IMR-90 (cell line): ENCODE measurements around the gene MRPS10. TPM values are rescaled to one million over a fixed set of nuclear protein-coding genes. Genes with fewer than 3 reads are reported as not detected.

Source experiments
- ATAC-seq: fragments of 200-7000 bp; cut with Tn5 transposase; 2 replicates; pipeline ENCODE4 v1.9.1; 2020; ENCODE audit warnings: low read depth, mild to moderate bottlenecking, moderate library complexity
- BruUV-seq: library from RNA; stranded (reverse); fragments of 400-500 nt; replicated peaks from 2 replicates; lab custom pipeline; 2021; lab: Mats Ljungman, UMichigan
- CTCF ChIA-PET: fragments of 300-600 bp; formaldehyde crosslinking; extraction: SDS; loops from one replicate; lab custom pipeline; 2021; ENCODE audit warnings: antibody characterized with exemption; lab: Yijun Ruan, JAX
- POLR2A ChIA-PET: fragments of 300-600 bp; sonication (Branson Sonifier 250); formaldehyde crosslinking; loops from one replicate; lab custom pipeline; 2022; ENCODE audit warnings: antibody characterized with exemption; ENCODE audit not compliant: unreplicated experiment; lab: Charles Lee
- DNase-seq: peaks from one replicate; pipeline ENCODE4 v3.0.0; 2013
- H2AFZ ChIP-seq: replicated peaks from 2 replicates; pipeline ENCODE3; 2013; ENCODE audit warnings: low read length, mild to moderate bottlenecking; ENCODE audit not compliant: poor library complexity
- H2AK5ac ChIP-seq: 2 replicates; pipeline ENCODE4 v1.6.1; 2013; ENCODE audit warnings: low read depth, low read length, inconsistent platforms
- H2AK9ac ChIP-seq: replicated peaks from 2 replicates; pipeline ENCODE3; 2013; ENCODE audit warnings: mild to moderate bottlenecking, low read depth, low read length, moderate library complexity; ENCODE audit not compliant: poor library complexity
- H2BK120ac ChIP-seq: 2 replicates; pipeline ENCODE4 v1.6.1; 2013; ENCODE audit warnings: low read depth, low read length, inconsistent platforms
- H2BK15ac ChIP-seq: 3 replicates; pipeline ENCODE4 v1.6.1; 2013; ENCODE audit warnings: low read depth, low read length, inconsistent platforms
- H2BK20ac ChIP-seq: 2 replicates; pipeline ENCODE4 v1.6.1; 2013; ENCODE audit warnings: low read depth, mild to moderate bottlenecking, inconsistent platforms, low read length, moderate library complexity
- H2BK5ac ChIP-seq: 2 replicates; pipeline ENCODE4 v1.6.1; 2013; ENCODE audit warnings: mild to moderate bottlenecking, low read depth, low read length, inconsistent platforms; ENCODE audit not compliant: poor library complexity, severe bottlenecking
- H3K14ac ChIP-seq: replicated peaks from 2 replicates; pipeline ENCODE4 v1.6.1; 2013; ENCODE audit warnings: low read depth, low read length, inconsistent platforms
- H3K18ac ChIP-seq: 2 replicates; pipeline ENCODE4 v1.6.1; 2013; ENCODE audit warnings: low read depth, low read length, control low read depth
- H3K23ac ChIP-seq: 2 replicates; pipeline ENCODE4 v1.6.1; 2013; ENCODE audit warnings: low read depth, low read length, inconsistent platforms
- H3K27ac ChIP-seq: 2 replicates; pipeline ENCODE4 v1.5.1; 2013; ENCODE audit warnings: mild to moderate bottlenecking, control low read depth, low read length; ENCODE audit not compliant: insufficient read depth
- H3K27me3 ChIP-seq: 2 replicates; pipeline ENCODE4 v1.6.1; 2013; ENCODE audit warnings: low read length; ENCODE audit not compliant: control insufficient read depth, insufficient read depth
- H3K36me3 ChIP-seq: 2 replicates; pipeline ENCODE4 v1.6.1; 2013; ENCODE audit warnings: low read length, mixed read lengths; ENCODE audit not compliant: control insufficient read depth, insufficient read depth
- H3K4ac ChIP-seq: 2 replicates; pipeline ENCODE4 v1.6.1; 2013; ENCODE audit warnings: low read depth, low read length, inconsistent platforms
- H3K4me1 ChIP-seq: 2 replicates; pipeline ENCODE4 v1.6.1; 2013; ENCODE audit warnings: low read length, mixed read lengths; ENCODE audit not compliant: control insufficient read depth, insufficient read depth
- H3K4me2 ChIP-seq: 2 replicates; pipeline ENCODE4 v1.6.1; 2013; ENCODE audit warnings: low read depth, mild to moderate bottlenecking, control low read depth, low read length, moderate library complexity
- H3K4me3 ChIP-seq: 2 replicates; pipeline ENCODE4 v1.5.1; 2013; ENCODE audit warnings: low read depth, mild to moderate bottlenecking, control low read depth, low read length, moderate library complexity; ENCODE audit not compliant: insufficient read depth
- H3K56ac ChIP-seq: 2 replicates; pipeline ENCODE4 v1.6.1; 2013; ENCODE audit warnings: low read length, inconsistent platforms; ENCODE audit not compliant: insufficient read depth; ENCODE audit errors: extremely low read depth
- H3K79me1 ChIP-seq, 2 experiments: 2 replicates each; pipeline ENCODE4 v1.6.1; 2013; ENCODE audit warnings: low read length in 2 of 2, inconsistent platforms in 1 of 2, low read depth in 1 of 2
- H3K9ac ChIP-seq: 2 replicates; pipeline ENCODE4 v1.6.1; 2013; ENCODE audit warnings: low read depth, low read length, control low read depth
- H3K9me1 ChIP-seq: 2 replicates; pipeline ENCODE4 v1.6.1; 2013; ENCODE audit warnings: low read length, inconsistent platforms; ENCODE audit not compliant: insufficient read depth
- H3K9me3 ChIP-seq: 2 replicates; pipeline ENCODE4 v1.6.1; 2013; ENCODE audit warnings: low read length; ENCODE audit not compliant: control insufficient read depth, insufficient read depth
- H4K20me1 ChIP-seq: 2 replicates; pipeline ENCODE4 v1.6.1; 2013; ENCODE audit warnings: low read length, inconsistent platforms; ENCODE audit not compliant: insufficient read depth
- H4K5ac ChIP-seq: 2 replicates; pipeline ENCODE4 v1.6.1; 2013; ENCODE audit warnings: mild to moderate bottlenecking, low read depth, low read length, control low read depth
- H4K8ac ChIP-seq, 2 experiments: 2 replicates each; pipeline ENCODE4 v1.6.1; 2013; ENCODE audit warnings: low read depth in 2 of 2, low read length in 2 of 2, control low read depth in 1 of 2, inconsistent platforms in 1 of 2
- H4K91ac ChIP-seq: 2 replicates; pipeline ENCODE4 v1.6.1; 2013; ENCODE audit warnings: low read depth, low read length, inconsistent platforms; ENCODE audit not compliant: insufficient read depth
- BHLHE40 ChIP-seq: fragments of 150-350 bp; IDR thresholded peaks from 2 replicates; pipeline ENCODE4 v1.6.1; 2016; ENCODE audit warnings: mild to moderate bottlenecking, low read depth, low read length
- CEBPB ChIP-seq: IDR thresholded peaks from 2 replicates; pipeline ENCODE4 v1.6.1; 2012; ENCODE audit warnings: low read depth, low read length, improper control_type of control experiment
- CHD1 ChIP-seq: IDR thresholded peaks from 2 replicates; pipeline ENCODE4 v1.6.1; 2012; ENCODE audit warnings: low read depth, low read length, improper control_type of control experiment
- CTCF ChIP-seq: conservative IDR thresholded peaks from 2 replicates; pipeline ENCODE4 v1.5.1; 2012; ENCODE audit warnings: mild to moderate bottlenecking, low read depth, low read length, improper control_type of control experiment
- ELK1 ChIP-seq: fragments of 150-350 bp; IDR thresholded peaks from 2 replicates; pipeline ENCODE4 v1.6.1; 2016; ENCODE audit warnings: low read depth, mild to moderate bottlenecking, low read length, moderate library complexity, borderline replicate concordance
- FOS ChIP-seq: fragments of 150-350 bp; IDR thresholded peaks from 2 replicates; pipeline ENCODE4 v1.6.1; 2016; ENCODE audit warnings: low read depth, low read length
- MAFK ChIP-seq: IDR thresholded peaks from 2 replicates; pipeline ENCODE4 v1.6.1; 2012; ENCODE audit warnings: low read depth, low read length, improper control_type of control experiment
- MAZ ChIP-seq: IDR thresholded peaks from 2 replicates; pipeline ENCODE4 v1.6.1; 2012; ENCODE audit warnings: low read depth, mild to moderate bottlenecking, low read length, improper control_type of control experiment, moderate library complexity, borderline replicate concordance
- MXI1 ChIP-seq: IDR thresholded peaks from 2 replicates; pipeline ENCODE4 v1.6.1; 2012; ENCODE audit warnings: low read depth, mild to moderate bottlenecking, low read length, moderate library complexity, borderline replicate concordance
- NFE2L2 ChIP-seq: fragments of 150-350 bp; IDR thresholded peaks from 2 replicates; pipeline ENCODE4 v1.6.1; 2016; ENCODE audit warnings: low read depth, mild to moderate bottlenecking, low read length
- POLR2A ChIP-seq: IDR thresholded peaks from 2 replicates; pipeline ENCODE4 v1.6.1; 2012; ENCODE audit warnings: mild to moderate bottlenecking, low read depth, low read length
- RAD21 ChIP-seq: IDR thresholded peaks from 2 replicates; pipeline ENCODE4 v1.6.1; 2012; ENCODE audit warnings: low read length, improper control_type of control experiment
- RCOR1 ChIP-seq: IDR thresholded peaks from 2 replicates; pipeline ENCODE4 v1.6.1; 2012; ENCODE audit warnings: mild to moderate bottlenecking, low read length, improper control_type of control experiment; ENCODE audit not compliant: insufficient replicate concordance
- RFX5 ChIP-seq: IDR thresholded peaks from 2 replicates; pipeline ENCODE4 v1.8.0; 2012; ENCODE audit warnings: low read depth, mild to moderate bottlenecking, low read length, moderate library complexity
- SMC3 ChIP-seq: fragments of 150-350 bp; IDR thresholded peaks from 2 replicates; pipeline ENCODE4 v1.6.1; 2016; ENCODE audit warnings: low read depth, mild to moderate bottlenecking, antibody characterized with exemption, low read length, moderate library complexity
- USF2 ChIP-seq: fragments of 150-350 bp; IDR thresholded peaks from 2 replicates; pipeline ENCODE4 v1.6.1; 2017; ENCODE audit warnings: mild to moderate bottlenecking, antibody characterized with exemption, low read length, low read depth
- WGBS, 2 experiments: methylation state at CpG; one replicate each; pipeline versions ENCODE4 v1.1.5 to v1.1.7; 2013; ENCODE audit warnings: missing lambda C conversion rate in 2 of 2; ENCODE audit not compliant: insufficient read length in 1 of 2; ENCODE audit errors: extremely low coverage in 2 of 2; 5-methylcytosine and 5-hydroxymethylcytosine counted together
- dilution Hi-C: fragments of 300-500 bp; cut with HindIII; formaldehyde crosslinking; loops from one replicate; pipeline ENCODE4 v1.14.3; 2018; ENCODE audit warnings: low sequenced_read_pairs; ENCODE audit not compliant: unreplicated experiment
- in situ Hi-C: fragments of 300-500 bp; cut with MboI; formaldehyde crosslinking; loops from 3 replicates; pipeline ENCODE4 v1.14.3; 2019; ENCODE audit warnings: low sequenced_read_pairs, inconsistent platforms, mixed read lengths
- intact Hi-C: fragments of 100-400 bp; cut with micrococcal nuclease; formaldehyde crosslinking; loops from 2 replicates; pipeline ENCODE4 v1.10.0; 2022
- polyA plus RNA-seq, 3 experiments: library from polyadenylated mRNA; depleted of rRNA; stranded (reverse); fragments of >200 nt; gene quantifications; 2 replicates each; pipeline ENCODE4 v1.2.3, GENCODE V29; 2012; ENCODE audit warnings: low replicate concordance in 1 of 3
- total RNA-seq: library from RNA; depleted of rRNA; stranded (reverse); fragments of >200 nt; gene quantifications from 2 replicates; pipeline ENCODE4 v1.2.3, GENCODE V29; 2012

The MRPS10 gene
- total and polyA plus RNA-seq, 2 of the 4 experiments (the other 2 are of a cell fraction) = 28.5 to 47.0 TPM

GRCh38 chr6:42221546-42221945 is 3.9 kb upstream of the MRPS10 start:
- Histone ChIP-seq H3K9ac (no peak overlapping the region), H2BK15ac (no peak overlapping the region), H2BK5ac (no peak overlapping the region), H3K36me3 (no peaks in the 10 kb centered on the region), H3K18ac (no peak overlapping the region), H2AFZ (peak overlapping the region; percentile 27), H3K9me1 (peaks cover 9% of the 10 kb centered on the region; the same call in 1 of the 2 replicates), H3K4me1 (peaks cover 6% of the 10 kb centered on the region), H4K5ac (no peak overlapping the region), H3K9me3 (no peaks in the 10 kb centered on the region), H3K27me3 (no peaks in the 10 kb centered on the region), H2AK5ac (peak overlapping the region; percentile 10; the same call in 1 of the 2 replicates), H2AK9ac (no peak overlapping the region), H3K4ac (peak overlapping the region; percentile 26; the same call in 1 of the 2 replicates), H4K8ac (no peak overlapping the region), H3K4me2 (no peak overlapping the region), H4K91ac (peak overlapping the region; percentile 54), H2BK20ac (peak overlapping the region; percentile 25; the same call in 1 of the 2 replicates), H3K4me3 (no peak overlapping the region), H2BK120ac (0 out of 2 replicates have a peak overlapping the region, but pooled peaks have one; percentile 0), H3K14ac (no peak overlapping the region), H3K79me1 (peaks cover 4 to 12% of the 10 kb centered on the region in 2 experiments; a peak in 2 of 4 replicates), H3K23ac (no peak overlapping the region), H3K56ac (no peak overlapping the region), H3K27ac (no peak overlapping the region), H4K20me1 (no peaks in the 10 kb centered on the region)
- BruUV-seq = no TSS peak
- ChIA-PET CTCF (interaction anchor here (0.8 kb wide), 1 partner anchor 326 kb away, joined by 3 read pairs; no protein-coding TSS in a partner anchor), POLR2A (no interaction called here)
- intact Hi-C loops = loop anchor here (10.0 kb wide), 1 partner anchor 113 kb away; no protein-coding TSS in a partner anchor
- no peak for DNase-seq
- WGBS, 2 experiments = no CpG with 5 or more reads among the region's 4 CpGs
- TF ChIP-seq BHLHE40 (no peak), MXI1 (no peak), MAFK (no peak), CTCF (no peak), USF2 (no peak), RCOR1 (no peak), RAD21 (no peak), CHD1 (no peak), ELK1 (no peak), NFE2L2 (no peak), FOS (no peak), RFX5 (no peak), MAZ (no peak), SMC3 (no peak), CEBPB (no peak), POLR2A (no peak)
- dilution Hi-C loops = no loop called here
- no peak for ATAC-seq
- in situ Hi-C loops = no loop called here
